Esophagus muscularis mucosa (tissue), 4 donors: ENCODE data around the gene APOA5.

Source experiments
- EP300 ChIP-seq: sonication (generic); formaldehyde crosslinking; IDR thresholded peaks from one replicate; pipeline ENCODE4 v1.6.1; 2017; ENCODE audit warnings: antibody characterized with exemption
- POLR2A ChIP-seq: fragments of 450-650 bp; IDR thresholded peaks from one replicate; pipeline ENCODE4 v1.6.1; 2017; ENCODE audit warnings: antibody characterized with exemption, moderate library complexity, mild to moderate bottlenecking, low read depth
- POLR2AphosphoS5 ChIP-seq, 2 donors: sonication (generic); formaldehyde crosslinking; IDR thresholded peaks; one replicate each; pipeline ENCODE4 v1.6.1; 2017; ENCODE audit warnings: antibody characterized with exemption in 2 of 2
- TF ChIP-seq, protein P1 (sequence below), 3 experiments: fragments of 200-600 bp in 2 of 3; fragments of 450-650 bp in 1 of 3; sonication (generic) in 2 of 3; IDR thresholded peaks; one replicate each; pipeline ENCODE4 v1.5.1; 2017 to 2019; ENCODE audit warnings: antibody characterized with exemption in 3 of 3, mild to moderate bottlenecking in 2 of 3, moderate library complexity in 1 of 3

DNA sequence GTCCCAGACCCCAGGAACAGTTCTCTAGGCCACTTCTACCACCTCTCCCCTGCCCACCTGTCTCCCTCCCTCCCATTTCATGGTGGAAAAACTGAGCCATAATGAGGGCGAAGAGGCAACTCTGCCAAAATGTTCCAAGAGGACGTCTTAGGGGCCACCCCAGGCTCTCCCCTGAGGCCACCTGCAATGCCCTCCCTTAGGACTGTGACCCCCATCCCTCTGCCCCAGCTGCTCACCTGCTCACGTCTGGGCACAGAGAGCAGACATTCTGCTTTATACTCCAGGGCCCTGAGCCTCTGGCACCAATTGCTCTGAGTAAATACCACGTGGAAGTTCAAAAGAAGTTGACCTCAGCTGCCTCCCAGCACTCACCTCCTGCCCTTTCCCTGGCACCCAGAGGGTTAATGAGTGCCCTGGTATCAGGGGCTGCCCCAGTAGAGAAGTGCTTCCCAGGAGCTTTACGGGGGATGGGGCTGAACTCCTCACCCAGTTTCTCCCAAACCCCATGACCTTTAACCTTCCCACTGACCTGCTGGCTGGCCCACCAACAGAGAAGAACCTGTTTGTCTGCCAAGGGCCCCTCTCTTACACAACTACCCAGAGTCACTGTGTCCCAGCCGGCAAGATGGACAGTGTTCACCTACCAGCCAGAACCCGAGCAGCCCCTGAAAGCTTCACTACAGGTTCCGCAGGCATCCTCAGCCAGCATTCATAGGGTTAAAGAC lies 627 bp upstream of the APOA5 start:
- TF ChIP-seq POLR2AphosphoS5 (IDR thresholded peaks at IDR 0.05) (no peak), POLR2A (no peak), EP300 (no peak)
- TF ChIP-seq, protein P1, sequence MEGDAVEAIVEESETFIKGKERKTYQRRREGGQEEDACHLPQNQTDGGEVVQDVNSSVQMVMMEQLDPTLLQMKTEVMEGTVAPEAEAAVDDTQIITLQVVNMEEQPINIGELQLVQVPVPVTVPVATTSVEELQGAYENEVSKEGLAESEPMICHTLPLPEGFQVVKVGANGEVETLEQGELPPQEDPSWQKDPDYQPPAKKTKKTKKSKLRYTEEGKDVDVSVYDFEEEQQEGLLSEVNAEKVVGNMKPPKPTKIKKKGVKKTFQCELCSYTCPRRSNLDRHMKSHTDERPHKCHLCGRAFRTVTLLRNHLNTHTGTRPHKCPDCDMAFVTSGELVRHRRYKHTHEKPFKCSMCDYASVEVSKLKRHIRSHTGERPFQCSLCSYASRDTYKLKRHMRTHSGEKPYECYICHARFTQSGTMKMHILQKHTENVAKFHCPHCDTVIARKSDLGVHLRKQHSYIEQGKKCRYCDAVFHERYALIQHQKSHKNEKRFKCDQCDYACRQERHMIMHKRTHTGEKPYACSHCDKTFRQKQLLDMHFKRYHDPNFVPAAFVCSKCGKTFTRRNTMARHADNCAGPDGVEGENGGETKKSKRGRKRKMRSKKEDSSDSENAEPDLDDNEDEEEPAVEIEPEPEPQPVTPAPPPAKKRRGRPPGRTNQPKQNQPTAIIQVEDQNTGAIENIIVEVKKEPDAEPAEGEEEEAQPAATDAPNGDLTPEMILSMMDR (IDR thresholded peaks at IDR 0.05), result no peak
